NT2/D1 (cell line): Measurements from ENCODE around the gene CNTN5.

ENCODE experiments used
- SUZ12 ChIP-seq: IDR thresholded peaks from 2 replicates; pipeline ENCODE4 v1.6.1; 2011; ENCODE audit not compliant: insufficient read length, insufficient read depth; ENCODE audit errors: extremely low read depth
- YY1 ChIP-seq: IDR thresholded peaks from 2 replicates; pipeline ENCODE4 v1.6.1; 2011; ENCODE audit not compliant: insufficient read length, insufficient read depth
- ZNF274 ChIP-seq: IDR thresholded peaks from 2 replicates; pipeline ENCODE4 v1.6.1; 2011; ENCODE audit warnings: mild to moderate bottlenecking, low read depth, low read length

GRCh38 chr11:100208207-100208606 lies 1187.5 kb downstream of the CNTN5 start:
- TF ChIP-seq YY1 (no peak), ZNF274 (no peak), SUZ12 (no peak)
